Astrocyte of the spinal cord (primary cell): ENCODE data around the gene DNM2.

Source experiments
- DNase-seq: peaks from one replicate; pipeline ENCODE4 v3.0.0; 2011; ENCODE audit warnings: low read depth, low spot score
- H3K4me3 ChIP-seq: 2 replicates; pipeline ENCODE4 v1.5.1; 2011; ENCODE audit warnings: low read depth, mild to moderate bottlenecking, low read length, moderate library complexity
- CTCF ChIP-seq: IDR thresholded peaks from 2 replicates; pipeline ENCODE4 v1.5.1; 2012; ENCODE audit warnings: low read depth, mild to moderate bottlenecking, low read length, inconsistent platforms
- in situ Hi-C: cut with HindIII; loops from 2 replicates; pipeline ENCODE4 v1.10.0; 2017; ENCODE audit warnings: low sequenced_read_pairs

Gene DNM2

GRCh38 chr19:10735741-10736140 is 17.9 kb downstream of the DNM2 start:
- in situ Hi-C loops: no loop called here
- DNase-seq: no peak
- no peak for TF ChIP-seq CTCF

GRCh38 chr19:10736189-10736588 is 18.3 kb downstream of the DNM2 start:
- in situ Hi-C loops: no loop called here
- TF ChIP-seq CTCF: no peak

More at GRCh38 chr19:10735741-10736140, 17.9 kb downstream of the DNM2 start:
- no peak overlapping the region for H3K4me3 ChIP-seq

GRCh38 chr19:10736916-10737551 is 19.2 kb downstream of the DNM2 start:
- H3K4me3 ChIP-seq: no peak overlapping the region
- in situ Hi-C loops: no loop called here
- TF ChIP-seq CTCF: no peak
- no peak for DNase-seq

More at GRCh38 chr19:10736189-10736588, 18.3 kb downstream of the DNM2 start:
- no peak for DNase-seq
- no peak overlapping the region for H3K4me3 ChIP-seq

- H3K4me3 ChIP-seq: no peak overlapping the region
- TF ChIP-seq CTCF: no peak
- no peak for DNase-seq
- in situ Hi-C loops: no loop called here
Observed at GRCh38 chr19:10737722-10738121, 19.8 kb downstream of the DNM2 start.

- DNase-seq: no peak
- in situ Hi-C loops: no loop called here
- TF ChIP-seq CTCF: no peak
- H3K4me3 ChIP-seq: no peak overlapping the region
Observed at GRCh38 chr19:10740798-10741197, 22.9 kb downstream of the DNM2 start.

- TF ChIP-seq CTCF: no peak
- DNase-seq: no peak
- in situ Hi-C loops: no loop called here
Observed at GRCh38 chr19:10742476-10742875, 24.6 kb downstream of the DNM2 start.

GRCh38 chr19:10744253-10744798 is 26.4 kb downstream of the DNM2 start:
- no peak overlapping the region for H3K4me3 ChIP-seq
- no peak for TF ChIP-seq CTCF
- in situ Hi-C loops: no loop called here
- no peak for DNase-seq

More at GRCh38 chr19:10742476-10742875, 24.6 kb downstream of the DNM2 start:
- no peak overlapping the region for H3K4me3 ChIP-seq
